ENCODE results near the gene SEMG1. TPM values are rescaled to one million over a fixed set of nuclear protein-coding genes. Genes with fewer than 3 reads are reported as not detected.

The SEMG1 gene
- total and polyA plus RNA-seq, 4 experiments from 2014 or later = not detected

GRCh38 chr20:45191926-45192325 is 14.9 kb upstream of the SEMG1 start:
- Histone ChIP-seq H3K27me3 (ENCODE audit: insufficient read depth, low read length) (no peaks in the 10 kb centered on the region), H3K4me1 (ENCODE audit: insufficient read depth, low read length) (no peaks in the 10 kb centered on the region), H3K4me3 (ENCODE audit: low read length in 2 of 2) (no peak overlapping the region), H3K9me3 (ENCODE audit: control insufficient read depth in 1 of 2, low read length in 2 of 2) (no peaks in the 10 kb centered on the region), H3K27ac (ENCODE audit: low read depth, low read length) (no peak overlapping the region), H3K36me3 (ENCODE audit: insufficient read depth, low read length) (no peaks in the 10 kb centered on the region)
- peaks cover 6 to 9% of the 10 kb centered on the region in 2 donors for H3K27me3 Mint-ChIP-seq
- intact Hi-C loops (cut with micrococcal nuclease) = no loop called here
- ChIA-PET CTCF (ENCODE audit: partially characterized antibody) (no interaction called here), POLR2A (ENCODE audit: partially characterized antibody) (no interaction called here)
- H3K36me3 Mint-ChIP-seq = no peaks in the 10 kb centered on the region
- peaks cover 0 to 7% (median 0%) of the 10 kb centered on the region in 8 donors for H3K9me3 Mint-ChIP-seq
- no peaks in the 10 kb centered on the region for H3K4me1 Mint-ChIP-seq
- no peak overlapping the region for H3K4me3 Mint-ChIP-seq
- no peak overlapping the region for H3K27ac Mint-ChIP-seq
- DNase-seq = no peak

DNA sequence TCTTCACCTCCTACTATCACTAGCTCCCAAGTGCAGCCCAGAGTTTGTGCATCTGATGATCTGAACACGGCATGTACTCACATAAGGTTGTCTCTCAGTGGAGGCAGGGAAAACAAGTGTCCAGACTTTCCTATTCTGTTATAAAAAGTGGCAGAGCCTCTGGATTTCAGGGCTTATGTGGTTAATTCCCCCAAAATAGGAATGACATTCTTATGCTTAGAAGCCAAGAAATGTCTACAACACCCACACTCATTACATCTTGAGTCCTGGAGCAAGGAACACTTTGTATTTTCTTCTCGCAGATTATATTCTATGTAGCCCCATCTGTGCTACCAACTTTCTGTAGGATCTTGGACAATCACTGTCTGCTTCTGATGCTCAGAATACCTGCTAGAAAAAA is 13.5 kb upstream of the SEMG1 start:
- H3K9me3 ChIP-seq (ENCODE audit: control insufficient read depth in 1 of 2, low read length in 2 of 2) = no peaks in the 10 kb centered on the region
- no peak overlapping the region for H3K27ac ChIP-seq (ENCODE audit: low read depth, low read length)
- Mint-ChIP-seq H3K36me3 (no peaks in the 10 kb centered on the region), H3K27ac (no peak overlapping the region), H3K4me1 (no peaks in the 10 kb centered on the region), H3K4me3 (no peak overlapping the region), H3K9me3 (peaks cover 0 to 7% (median 0%) of the 10 kb centered on the region in 8 donors), H3K27me3 (peaks cover 12% of the 10 kb centered on the region in 2 donors)
- DNase-seq = no peak
- no peaks in the 10 kb centered on the region for H3K4me1 ChIP-seq (ENCODE audit: insufficient read depth, low read length)
- POLR2A ChIA-PET (ENCODE audit: partially characterized antibody) = no interaction called here
- intact Hi-C loops (cut with micrococcal nuclease) = no loop called here
- H3K36me3 ChIP-seq (ENCODE audit: insufficient read depth, low read length) = no peaks in the 10 kb centered on the region
- CTCF ChIA-PET (ENCODE audit: partially characterized antibody) = interaction anchor here (1.1 kb wide), 1 partner anchor 101 kb away, joined by 3 read pairs; no protein-coding TSS in a partner anchor
- H3K4me3 ChIP-seq (ENCODE audit: low read length in 2 of 2) = no peak overlapping the region
- H3K27me3 ChIP-seq (ENCODE audit: insufficient read depth, low read length) = no peaks in the 10 kb centered on the region

GRCh38 chr20:45209924-45210323 is 3.1 kb downstream of the SEMG1 start:
- peaks cover 4% of the 10 kb centered on the region for H3K27me3 ChIP-seq (ENCODE audit: insufficient read depth, low read length)
- Mint-ChIP-seq H3K36me3 (no peaks in the 10 kb centered on the region), H3K4me3 (no peak overlapping the region), H3K27me3 (peaks cover 28 to 32% of the 10 kb centered on the region in 2 donors), H3K9me3 (peaks cover 0 to 3% (median 0%) of the 10 kb centered on the region in 8 donors), H3K4me1 (no peaks in the 10 kb centered on the region), H3K27ac (no peak overlapping the region)
- ChIA-PET POLR2A (ENCODE audit: partially characterized antibody) (interaction anchor here (0.7 kb wide), 1 partner anchor 22 kb away, joined by 3 read pairs; no protein-coding TSS in a partner anchor), CTCF (ENCODE audit: partially characterized antibody) (no interaction called here)
- intact Hi-C loops (cut with micrococcal nuclease) = no loop called here
- H3K27ac ChIP-seq (ENCODE audit: low read depth, low read length) = no peak overlapping the region
- no peaks in the 10 kb centered on the region for H3K36me3 ChIP-seq (ENCODE audit: insufficient read depth, low read length)
- no peak for DNase-seq
- H3K9me3 ChIP-seq (ENCODE audit: control insufficient read depth in 1 of 2, low read length in 2 of 2) = no peaks in the 10 kb centered on the region
- H3K4me1 ChIP-seq (ENCODE audit: insufficient read depth, low read length) = no peaks in the 10 kb centered on the region
- no peak overlapping the region for H3K4me3 ChIP-seq (ENCODE audit: low read length in 2 of 2)

GRCh38 chr20:45211569-45212474 is 5.0 kb downstream of the SEMG1 start:
- H3K4me3 ChIP-seq (ENCODE audit: low read length in 2 of 2) = no peak overlapping the region
- H3K4me3 Mint-ChIP-seq = no peak overlapping the region
- H3K27ac ChIP-seq (ENCODE audit: low read depth, low read length) = no peak overlapping the region
- H3K9me3 Mint-ChIP-seq = peaks cover 0 to 2% (median 0%) of the 10 kb centered on the region in 8 donors
- ChIA-PET CTCF (ENCODE audit: partially characterized antibody) (no interaction called here), POLR2A (ENCODE audit: partially characterized antibody) (no interaction called here)
- H3K4me1 Mint-ChIP-seq = no peaks in the 10 kb centered on the region
- no peaks in the 10 kb centered on the region for H3K4me1 ChIP-seq (ENCODE audit: insufficient read depth, low read length)
- H3K9me3 ChIP-seq (ENCODE audit: control insufficient read depth in 1 of 2, low read length in 2 of 2) = no peaks in the 10 kb centered on the region
- peaks cover 2% of the 10 kb centered on the region for H3K27me3 ChIP-seq (ENCODE audit: insufficient read depth, low read length)
- peaks cover 17 to 21% of the 10 kb centered on the region in 2 donors for H3K27me3 Mint-ChIP-seq
- H3K27ac Mint-ChIP-seq = no peak overlapping the region
- no peaks in the 10 kb centered on the region for H3K36me3 ChIP-seq (ENCODE audit: insufficient read depth, low read length)
- intact Hi-C loops (cut with micrococcal nuclease) = no loop called here
- no peaks in the 10 kb centered on the region for H3K36me3 Mint-ChIP-seq
- no peak for DNase-seq

- H3K9me3 Mint-ChIP-seq = peaks cover 0 to 2% (median 0%) of the 10 kb centered on the region in 8 donors
- peaks cover 11 to 17% of the 10 kb centered on the region in 2 donors for H3K27me3 Mint-ChIP-seq
- Histone ChIP-seq H3K4me1 (ENCODE audit: insufficient read depth, low read length) (no peaks in the 10 kb centered on the region), H3K27ac (ENCODE audit: low read depth, low read length) (no peak overlapping the region), H3K27me3 (ENCODE audit: insufficient read depth, low read length) (no peaks in the 10 kb centered on the region), H3K9me3 (ENCODE audit: control insufficient read depth in 1 of 2, low read length in 2 of 2) (no peaks in the 10 kb centered on the region), H3K36me3 (ENCODE audit: insufficient read depth, low read length) (no peaks in the 10 kb centered on the region), H3K4me3 (ENCODE audit: low read length in 2 of 2) (no peak overlapping the region)
- H3K4me3 Mint-ChIP-seq = no peak overlapping the region
- intact Hi-C loops (cut with micrococcal nuclease) = no loop called here
- H3K27ac Mint-ChIP-seq = no peak overlapping the region
- CTCF ChIA-PET (ENCODE audit: partially characterized antibody) = no interaction called here
- H3K36me3 Mint-ChIP-seq = no peaks in the 10 kb centered on the region
- no peak for DNase-seq
- H3K4me1 Mint-ChIP-seq = no peaks in the 10 kb centered on the region
- POLR2A ChIA-PET (ENCODE audit: partially characterized antibody) = no interaction called here
Observed at GRCh38 chr20:45212836-45213235, 6.0 kb downstream of the SEMG1 start.

GRCh38 chr20:45218124-45218523 is 11.3 kb downstream of the SEMG1 start:
- Histone ChIP-seq H3K4me1 (ENCODE audit: insufficient read depth, low read length) (no peaks in the 10 kb centered on the region), H3K9me3 (ENCODE audit: control insufficient read depth in 1 of 2, low read length in 2 of 2) (no peaks in the 10 kb centered on the region), H3K27me3 (ENCODE audit: insufficient read depth, low read length) (no peaks in the 10 kb centered on the region), H3K36me3 (ENCODE audit: insufficient read depth, low read length) (no peaks in the 10 kb centered on the region), H3K4me3 (ENCODE audit: low read length in 2 of 2) (no peak overlapping the region), H3K27ac (ENCODE audit: low read depth, low read length) (no peak overlapping the region)
- H3K27ac Mint-ChIP-seq = no peak overlapping the region
- ChIA-PET POLR2A (ENCODE audit: partially characterized antibody) (no interaction called here), CTCF (ENCODE audit: partially characterized antibody) (no interaction called here)
- no peak overlapping the region for H3K4me3 Mint-ChIP-seq
- H3K4me1 Mint-ChIP-seq = no peaks in the 10 kb centered on the region
- no peak for DNase-seq
- H3K27me3 Mint-ChIP-seq = peaks cover 32 to 35% of the 10 kb centered on the region in 2 donors
- H3K36me3 Mint-ChIP-seq = no peaks in the 10 kb centered on the region
- peaks cover 0 to 2% (median 0%) of the 10 kb centered on the region in 8 donors for H3K9me3 Mint-ChIP-seq
- intact Hi-C loops (cut with micrococcal nuclease) = no loop called here

- Mint-ChIP-seq H3K4me3 (no peak overlapping the region), H3K27me3 (peaks cover 33 to 35% of the 10 kb centered on the region in 2 donors), H3K9me3 (peaks cover 0 to 2% (median 0%) of the 10 kb centered on the region in 8 donors), H3K36me3 (no peaks in the 10 kb centered on the region), H3K27ac (no peak overlapping the region), H3K4me1 (no peaks in the 10 kb centered on the region)
- no peak overlapping the region for H3K27ac ChIP-seq (ENCODE audit: low read depth, low read length)
- intact Hi-C loops (cut with micrococcal nuclease) = no loop called here
- H3K36me3 ChIP-seq (ENCODE audit: insufficient read depth, low read length) = no peaks in the 10 kb centered on the region
- CTCF ChIA-PET (ENCODE audit: partially characterized antibody) = no interaction called here
- POLR2A ChIA-PET (ENCODE audit: partially characterized antibody) = no interaction called here
- no peaks in the 10 kb centered on the region for H3K4me1 ChIP-seq (ENCODE audit: insufficient read depth, low read length)
- no peak overlapping the region for H3K4me3 ChIP-seq (ENCODE audit: low read length in 2 of 2)
- no peak for DNase-seq
- H3K27me3 ChIP-seq (ENCODE audit: insufficient read depth, low read length) = no peaks in the 10 kb centered on the region
- no peaks in the 10 kb centered on the region for H3K9me3 ChIP-seq (ENCODE audit: control insufficient read depth in 1 of 2, low read length in 2 of 2)
Observed at GRCh38 chr20:45218636-45219035, 11.8 kb downstream of the SEMG1 start.
